HS-5 (cell line): Measurements from ENCODE around the gene ZNF385B.
A peak's percentile ranks its signal among the peaks of the same experiment; 100 is the strongest.
"Not testable (repeated sequence)": the region's sequence is repeated elsewhere in the genome, so short reads cannot be mapped to it uniquely, and the experiment has no call there.

Experiments
- DNase-seq: peaks from one replicate; pipeline ENCODE4 v3.0.0-alpha.2; 2012; ENCODE audit warnings: low read depth

ZNF385B gene

DNA sequence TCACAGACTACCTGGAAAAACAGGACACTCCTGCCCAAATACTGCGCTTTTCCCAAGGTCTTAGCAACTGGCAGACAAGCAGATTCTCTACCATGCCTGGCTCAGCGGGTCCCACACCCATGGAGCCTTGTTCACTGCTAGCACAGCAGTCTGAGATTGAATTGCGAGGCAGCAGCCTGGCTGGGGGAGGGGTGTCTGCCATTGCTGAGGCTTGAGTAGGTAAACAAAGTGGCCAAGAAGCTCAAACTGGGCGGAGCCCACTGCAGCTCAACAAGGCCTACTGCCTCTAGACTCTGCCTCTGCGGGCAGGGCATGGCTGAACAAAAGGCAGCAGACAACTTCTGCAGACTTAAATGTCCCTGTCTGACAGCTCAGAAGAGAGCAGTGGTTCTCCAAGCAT is 231.6 kb downstream of the ZNF385B start:
- DNase-seq: not testable (repeated sequence)

DNA sequence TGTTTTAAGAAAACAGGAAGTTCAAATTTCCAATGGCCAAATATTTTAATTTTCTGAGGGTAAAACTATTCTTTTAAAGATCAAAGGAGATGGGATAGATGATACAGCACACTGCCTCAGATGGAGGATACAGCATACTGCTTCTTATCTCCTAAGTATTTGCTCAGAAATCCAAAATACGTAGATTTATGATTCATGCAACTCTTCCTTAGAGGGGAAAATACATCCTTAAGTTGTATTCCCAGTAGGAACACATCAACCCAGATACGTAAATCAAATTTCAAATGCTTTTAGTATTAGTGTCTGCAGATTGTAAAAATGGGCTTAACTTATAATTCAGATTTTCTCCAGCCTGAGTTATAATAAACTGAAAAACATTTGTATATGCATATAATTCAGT is 235.2 kb downstream of the ZNF385B start:
- no peak for DNase-seq

- no peak for DNase-seq
Observed at GRCh38 chr2:179622635-179623300, 238.6 kb downstream of the ZNF385B start.

DNA sequence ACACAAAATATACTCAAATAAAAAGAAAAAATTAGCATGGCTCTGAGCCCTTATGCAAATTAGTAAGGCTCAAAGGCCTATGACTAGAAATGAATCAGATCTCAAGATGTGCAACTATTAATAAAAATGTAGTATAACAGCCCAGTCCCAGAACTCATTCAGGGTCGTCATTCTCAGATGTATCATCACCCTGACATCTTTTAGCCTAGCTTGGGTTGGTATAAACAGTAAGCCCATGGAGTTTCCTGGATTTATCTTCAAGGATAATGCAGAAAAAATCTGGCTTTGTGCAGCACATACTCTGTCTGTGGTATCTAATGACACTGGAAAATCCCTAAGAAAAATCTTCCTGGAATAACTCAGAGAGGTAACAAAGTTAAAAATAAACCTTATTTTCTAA is 239.3 kb downstream of the ZNF385B start:
- DNase-seq: no peak

DNA sequence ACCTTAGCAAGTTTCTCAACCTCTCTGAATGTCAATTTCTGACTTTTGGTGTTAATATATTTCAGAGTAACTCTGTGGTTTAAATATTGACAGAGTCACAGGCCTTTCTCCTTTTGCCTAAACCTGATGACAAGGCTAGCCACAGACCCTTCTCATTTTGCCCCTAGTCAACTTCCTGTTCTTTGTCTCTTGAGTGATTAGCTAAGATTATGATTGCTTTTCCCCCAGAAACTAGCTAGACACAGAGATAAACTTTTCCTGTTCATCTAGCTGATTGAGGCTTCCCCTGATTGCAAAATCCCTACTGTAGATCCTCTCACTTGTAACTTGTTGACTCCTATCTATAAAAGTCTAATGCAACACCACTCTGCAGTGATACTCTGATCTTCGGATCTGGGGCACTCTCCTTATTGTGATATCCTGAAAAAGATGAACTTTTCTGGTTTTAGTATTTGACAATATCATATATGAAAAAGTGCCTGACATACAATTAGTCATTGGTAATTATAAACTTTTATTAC is 241.4 kb downstream of the ZNF385B start:
- no peak for DNase-seq

GRCh38 chr2:179614121-179614520 is 247.3 kb downstream of the ZNF385B start:
- no peak for DNase-seq

GRCh38 chr2:179613701-179614100 is 247.7 kb downstream of the ZNF385B start:
- no peak for DNase-seq

DNA sequence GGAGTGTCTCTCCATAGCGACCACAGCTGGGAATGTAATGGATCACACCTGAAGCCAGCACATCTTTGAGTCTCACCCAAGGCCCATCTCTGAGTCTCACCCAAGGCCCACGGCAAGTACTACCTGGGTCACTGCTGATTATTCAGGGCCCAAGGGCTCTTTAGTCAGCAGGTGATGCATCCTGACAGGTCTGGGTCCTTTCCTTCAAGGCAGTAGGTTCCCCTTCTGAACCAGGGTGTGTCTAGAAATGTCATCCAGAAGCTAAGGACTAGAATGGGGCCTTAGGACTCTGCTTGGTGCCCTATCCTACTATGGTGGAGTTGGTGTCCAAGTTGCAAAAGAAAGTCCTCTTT is 248.1 kb downstream of the ZNF385B start:
- no peak for DNase-seq

DNA sequence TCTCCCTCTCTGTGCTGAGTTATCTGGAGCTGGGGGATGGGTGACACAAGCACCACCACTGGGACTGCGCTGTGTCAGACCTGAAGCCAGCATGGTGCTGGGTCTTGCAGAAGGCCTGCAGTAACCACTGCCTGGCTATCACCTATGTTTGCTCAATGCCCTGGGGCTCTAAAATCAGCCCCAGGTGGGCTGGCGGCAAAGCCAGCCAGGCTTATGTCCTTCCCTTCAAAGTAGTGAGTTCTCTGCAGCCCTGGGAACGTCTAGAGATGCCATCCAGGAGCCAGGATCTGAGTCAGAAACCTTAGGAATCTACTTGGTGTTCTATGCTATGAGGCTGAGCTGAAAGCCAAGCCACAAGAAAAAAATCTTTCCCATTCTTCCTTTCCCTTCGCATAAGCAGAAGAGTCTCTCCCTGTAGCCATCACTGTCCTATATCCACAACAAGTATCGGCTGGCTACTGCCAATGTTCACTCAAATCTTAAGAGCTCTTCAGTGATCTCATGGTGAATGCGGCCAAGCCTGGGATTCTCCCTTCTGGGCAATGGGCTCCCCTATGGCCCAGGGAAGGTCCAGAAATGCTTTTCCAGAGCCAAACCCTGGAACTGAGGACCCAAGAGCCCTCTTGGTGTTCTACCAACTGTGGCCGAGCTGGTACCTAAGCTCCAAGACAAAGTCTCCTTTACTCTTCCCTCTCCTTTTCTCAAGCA is 248.7 kb downstream of the ZNF385B start:
- no peak for DNase-seq

GRCh38 chr2:179612108-179612507 is 249.3 kb downstream of the ZNF385B start:
- DNase-seq: no peak

DNA sequence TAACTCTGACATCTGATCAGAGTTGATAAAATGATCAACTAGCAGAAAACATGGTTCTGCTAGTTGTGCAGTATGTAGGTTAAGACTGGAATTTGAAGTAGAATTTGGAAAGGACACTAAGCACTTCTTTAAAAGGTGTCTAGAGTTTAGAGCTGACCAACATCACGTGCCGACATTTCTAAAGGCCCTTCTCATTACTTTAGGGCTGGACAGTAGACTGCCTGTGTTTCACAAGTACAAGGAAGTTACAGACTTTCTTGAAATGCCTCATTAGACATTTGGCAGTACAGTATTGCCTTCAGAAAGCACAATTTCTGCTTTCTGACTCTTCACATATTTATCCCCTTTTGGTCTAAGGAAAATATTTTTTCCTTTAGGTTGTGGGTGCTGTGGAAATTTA is 255.3 kb downstream of the ZNF385B start:
- no peak for DNase-seq

DNA sequence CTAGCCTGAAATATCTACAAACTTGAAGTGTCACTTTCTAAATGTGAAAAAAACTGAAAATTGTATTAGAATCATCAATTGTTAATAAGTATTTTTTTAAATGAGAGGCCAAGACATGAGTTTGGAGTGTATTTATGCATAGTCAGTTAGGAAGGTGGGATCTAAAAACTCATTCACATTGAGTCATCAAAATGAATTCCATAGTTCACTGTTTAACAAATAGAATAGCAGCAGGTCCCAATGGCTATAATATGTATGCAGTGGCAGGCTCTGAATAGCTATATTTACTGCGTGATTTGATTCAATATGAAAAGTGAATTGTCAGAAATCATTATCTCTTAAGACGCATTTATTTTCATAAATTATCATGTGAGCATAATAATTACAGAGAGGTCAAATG is 256.1 kb downstream of the ZNF385B start:
- no peak for DNase-seq

- no peak for DNase-seq
Observed at GRCh38 chr2:179604598-179604997, 256.8 kb downstream of the ZNF385B start.

DNA sequence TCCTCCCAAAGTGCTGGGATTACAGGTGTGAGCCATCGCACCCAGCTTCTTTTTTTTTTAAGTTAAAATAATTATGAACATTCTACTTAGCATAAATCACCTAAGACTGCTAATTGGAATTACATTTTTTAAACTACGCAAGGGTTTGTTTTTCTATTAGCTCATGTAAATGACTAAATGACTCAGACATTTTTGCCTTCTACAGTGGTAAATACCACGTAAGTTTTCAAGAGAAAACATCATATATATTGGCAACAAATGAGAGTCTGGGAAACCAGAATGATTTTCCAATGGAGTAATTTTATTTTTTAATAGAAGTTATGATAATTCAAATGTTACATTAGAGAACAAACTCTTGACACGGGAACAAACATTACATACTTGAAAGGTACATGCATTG is 259.0 kb downstream of the ZNF385B start:
- no peak for DNase-seq

DNA sequence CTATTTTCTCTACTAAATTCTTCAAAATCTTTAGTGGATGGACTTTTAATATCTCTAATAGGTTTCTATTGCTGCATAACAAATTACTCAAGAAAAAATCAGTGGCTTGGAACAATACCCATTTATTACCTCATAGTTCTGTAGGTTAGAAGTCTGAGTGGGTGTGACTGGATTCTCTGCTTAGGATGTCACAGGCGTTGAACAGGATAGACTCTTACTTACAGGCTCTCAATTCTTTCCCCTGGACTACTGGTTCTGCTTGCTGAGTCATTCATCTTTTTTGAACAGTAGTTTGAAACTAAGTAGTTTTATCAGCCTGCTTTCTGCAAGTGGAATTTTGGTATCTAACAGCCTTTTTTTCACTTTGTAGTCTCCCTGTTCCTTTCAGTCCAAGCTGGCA is 265.4 kb downstream of the ZNF385B start:
- peak; percentile 36 for DNase-seq

DNA sequence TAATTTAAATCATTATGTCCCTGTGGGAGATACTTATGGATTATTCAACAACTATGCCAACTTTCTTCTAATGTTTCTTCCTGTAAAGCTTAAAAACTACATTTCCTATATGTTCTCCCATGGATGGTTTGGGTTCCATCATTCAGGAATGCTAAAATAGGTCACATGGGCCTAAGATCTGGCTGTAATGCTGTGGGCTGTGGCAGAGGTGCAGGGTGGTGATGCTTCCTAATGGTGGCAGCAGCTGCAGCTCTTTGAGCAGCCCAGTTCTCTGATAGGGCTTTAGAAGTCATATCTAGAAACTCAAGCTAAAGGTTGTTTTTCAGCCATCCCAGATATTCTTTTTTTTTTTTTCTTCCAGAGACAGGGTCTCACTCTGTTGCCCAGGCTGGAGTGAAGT is 266.1 kb downstream of the ZNF385B start:
- DNase-seq: no peak

GRCh38 chr2:179594268-179595112 is 266.9 kb downstream of the ZNF385B start:
- DNase-seq: no peak

DNA sequence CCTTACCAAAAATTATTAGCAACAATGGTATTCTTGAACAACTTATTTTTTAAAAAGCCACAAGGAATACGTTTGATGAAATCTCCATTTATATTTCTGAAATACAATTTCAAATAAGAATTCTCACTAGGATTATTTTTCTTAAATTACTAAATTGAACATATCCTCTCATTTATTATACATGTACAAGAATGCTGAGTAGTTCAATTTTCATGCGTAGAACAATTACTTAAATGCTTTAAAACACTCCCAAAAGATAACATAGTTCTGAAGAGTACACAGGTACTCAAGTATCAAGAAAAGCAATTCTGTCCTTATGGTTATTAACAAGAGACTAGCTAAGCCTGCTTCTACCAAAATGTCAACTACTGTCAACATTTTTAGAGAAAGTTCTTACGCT is 268.1 kb downstream of the ZNF385B start:
- no peak for DNase-seq

GRCh38 chr2:179592167-179592936 is 269.1 kb downstream of the ZNF385B start:
- DNase-seq: peak; percentile 39

GRCh38 chr2:179591690-179592089 is 269.7 kb downstream of the ZNF385B start:
- no peak for DNase-seq

DNA sequence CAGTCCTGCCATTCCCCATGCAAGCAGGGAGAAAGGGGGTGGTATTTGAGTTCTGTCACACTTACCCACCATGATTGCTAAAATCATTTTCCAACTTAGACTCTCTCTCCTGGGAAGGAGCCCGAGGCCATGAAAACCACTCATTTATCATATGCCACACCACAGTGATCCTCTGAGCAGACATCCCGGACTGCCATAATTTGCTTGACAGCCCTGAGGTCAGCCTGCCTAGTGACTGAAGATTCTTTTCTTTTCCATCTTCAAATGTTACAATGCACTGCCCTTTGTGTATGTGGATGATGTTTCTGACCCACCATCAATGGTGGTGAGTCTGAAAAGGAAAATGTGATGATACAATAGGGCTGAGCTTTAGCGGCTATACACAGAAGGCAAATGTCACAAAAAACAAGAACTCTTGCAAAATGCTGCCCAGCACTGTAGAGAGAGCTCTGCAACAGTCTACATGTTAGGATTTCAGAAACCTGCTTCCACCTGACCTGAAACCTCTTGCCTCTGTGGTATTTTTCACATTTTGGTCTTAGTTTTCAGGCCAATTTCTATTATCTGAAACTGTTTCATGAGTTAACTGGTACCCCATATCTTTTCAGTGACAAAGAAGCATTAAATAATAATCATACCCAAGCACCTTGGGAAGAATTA is 272.8 kb downstream of the ZNF385B start:
- no peak for DNase-seq

- no peak for DNase-seq
Observed at GRCh38 chr2:179584760-179585159, 276.7 kb downstream of the ZNF385B start.
